HuH-7.5 (cell line): Measurements from ENCODE around the gene HCN4.
A peak's percentile ranks its signal among the peaks of the same experiment; 100 is the strongest.

Experiments
- DNase-seq: peaks from one replicate; pipeline ENCODE4 v3.0.0; 2011; ENCODE audit warnings: low spot score

The HCN4 gene

GRCh38 chr15:73380661-73381060, 11.9 kb upstream of the HCN4 start:
- DNase-seq = no peak

GRCh38 chr15:73378089-73378488, 9.3 kb upstream of the HCN4 start:
- no peak for DNase-seq

- no peak for DNase-seq
Measured at GRCh38 chr15:73375755-73376305, 7.1 kb upstream of the HCN4 start.

GRCh38 chr15:73375012-73375411, 6.3 kb upstream of the HCN4 start:
- no peak for DNase-seq

- DNase-seq = no peak
Measured at GRCh38 chr15:73374604-73375003, 5.8 kb upstream of the HCN4 start.

- DNase-seq = no peak
Measured at GRCh38 chr15:73373221-73373620, 4.5 kb upstream of the HCN4 start.

GRCh38 chr15:73371812-73372211, 3.1 kb upstream of the HCN4 start:
- DNase-seq = no peak

GRCh38 chr15:73370151-73370550, 1.4 kb upstream of the HCN4 start:
- DNase-seq = no peak

GRCh38 chr15:73369154-73369694, 466 bp upstream of the HCN4 start:
- DNase-seq = no peak

DNA sequence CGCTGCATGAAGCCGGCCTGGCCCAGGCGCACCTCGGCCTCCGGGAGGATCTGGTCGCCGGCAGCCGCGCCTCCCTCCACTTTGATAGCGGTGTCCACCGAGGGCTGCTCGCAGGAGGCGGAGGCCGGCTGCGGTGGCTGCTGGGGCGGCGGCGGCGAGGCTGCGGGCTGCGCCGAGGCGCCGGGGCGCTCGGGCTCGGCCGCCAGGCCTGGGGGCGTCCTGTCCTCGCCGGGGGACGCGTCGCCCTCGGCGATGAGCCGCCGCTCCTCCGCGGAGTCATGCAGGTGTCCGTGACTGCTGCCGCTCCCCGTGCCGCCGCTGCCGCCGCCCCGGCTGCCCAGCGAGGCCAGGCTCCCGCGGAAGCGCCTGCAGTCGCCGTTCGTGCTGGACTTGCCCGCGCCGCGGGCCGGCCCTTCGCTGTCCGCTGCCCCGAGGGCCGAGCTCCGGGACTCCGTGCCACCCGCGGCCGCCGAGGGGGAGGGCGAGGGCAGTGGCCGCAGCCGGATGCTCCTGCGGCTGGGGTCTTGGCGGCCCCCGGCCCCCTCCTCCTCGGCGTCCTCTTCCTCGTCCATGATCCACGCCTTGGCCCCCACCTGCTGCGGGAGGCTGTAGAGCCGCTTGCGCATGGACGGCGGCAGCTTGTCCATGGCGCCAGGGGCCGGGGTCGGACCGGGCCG, 996 bp downstream of the HCN4 start:
- peak; percentile 71 for DNase-seq

DNA sequence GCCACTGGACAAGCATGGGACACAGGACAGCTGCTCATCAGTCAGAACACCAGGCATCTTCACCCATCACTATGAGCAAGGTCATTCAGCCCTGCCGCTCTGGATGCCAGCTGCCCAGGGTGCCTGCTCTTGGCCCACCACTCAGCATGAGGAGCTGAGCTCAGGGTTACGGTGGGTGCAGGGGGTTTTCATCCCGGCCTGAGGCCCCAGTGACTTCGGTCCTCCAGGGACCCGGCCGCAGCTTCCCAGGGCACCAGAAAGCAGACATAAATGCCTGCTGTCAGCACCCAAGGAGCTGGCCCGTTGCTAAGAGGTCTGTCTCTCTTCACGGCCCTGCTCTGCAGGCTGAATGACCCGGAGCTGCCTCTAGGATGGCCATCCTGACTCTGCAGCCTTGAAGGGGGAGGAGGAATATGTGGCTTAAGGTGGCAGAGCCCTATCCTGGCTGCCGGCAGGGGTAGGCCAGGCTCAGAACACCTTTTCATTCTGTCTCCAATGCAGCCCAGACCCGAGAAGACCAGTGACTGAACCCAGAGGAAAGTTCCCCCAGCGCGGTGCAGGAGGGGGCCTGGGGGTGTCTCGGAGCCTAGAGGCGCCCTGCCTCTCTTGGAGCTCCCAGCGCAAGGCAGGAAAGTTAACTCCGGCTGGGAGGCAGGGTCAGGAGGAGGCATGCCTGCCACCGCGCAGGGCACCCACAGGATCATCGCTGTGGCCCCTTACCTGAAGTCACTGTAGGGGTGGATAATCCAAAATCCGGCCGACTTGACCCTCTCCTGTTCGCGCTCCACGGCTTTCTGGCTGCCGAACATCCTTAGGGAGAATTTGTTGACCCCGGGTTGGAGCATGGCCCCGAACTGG, 1.8 kb downstream of the HCN4 start:
- peak; percentile 84 for DNase-seq

DNA sequence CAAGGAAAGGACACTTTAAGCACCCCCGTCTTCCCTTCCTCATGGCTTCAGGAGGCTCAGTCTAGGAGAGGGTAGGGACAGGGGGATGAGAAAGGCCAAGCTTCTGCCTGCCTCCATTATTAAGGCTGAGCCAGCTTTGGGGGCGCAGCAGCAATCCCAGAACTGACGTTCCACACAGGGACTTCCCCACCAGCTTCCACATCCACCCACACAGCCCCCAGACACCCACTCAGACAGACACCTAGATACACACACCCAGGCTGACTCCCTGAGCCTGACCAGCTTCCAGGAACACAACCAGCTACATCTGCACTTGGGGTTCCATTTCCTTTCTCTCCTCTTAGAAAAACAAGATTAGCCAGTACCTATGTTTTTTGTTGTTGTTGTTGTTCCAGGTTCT, 4.7 kb downstream of the HCN4 start:
- DNase-seq = no peak

DNA sequence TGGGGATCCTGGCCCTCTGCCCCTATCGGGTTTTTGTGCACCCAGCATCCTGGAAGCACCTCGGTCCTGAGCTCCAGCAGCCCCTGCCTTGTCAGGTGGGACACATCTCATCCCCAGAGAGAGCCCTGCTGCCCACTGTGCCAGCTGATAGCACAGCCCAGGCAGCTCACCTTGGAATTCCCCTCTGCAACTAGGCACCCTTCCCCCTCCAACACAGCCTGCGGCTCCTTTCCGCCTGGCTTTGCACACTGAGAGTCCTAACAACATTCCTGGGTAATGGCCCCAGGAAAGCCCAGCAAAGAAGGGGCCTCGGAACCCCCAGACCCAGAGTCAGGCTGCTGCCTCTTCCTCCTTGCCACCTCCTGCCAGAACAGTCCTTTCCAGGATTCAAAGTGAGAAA, 5.9 kb downstream of the HCN4 start:
- no peak for DNase-seq

DNA sequence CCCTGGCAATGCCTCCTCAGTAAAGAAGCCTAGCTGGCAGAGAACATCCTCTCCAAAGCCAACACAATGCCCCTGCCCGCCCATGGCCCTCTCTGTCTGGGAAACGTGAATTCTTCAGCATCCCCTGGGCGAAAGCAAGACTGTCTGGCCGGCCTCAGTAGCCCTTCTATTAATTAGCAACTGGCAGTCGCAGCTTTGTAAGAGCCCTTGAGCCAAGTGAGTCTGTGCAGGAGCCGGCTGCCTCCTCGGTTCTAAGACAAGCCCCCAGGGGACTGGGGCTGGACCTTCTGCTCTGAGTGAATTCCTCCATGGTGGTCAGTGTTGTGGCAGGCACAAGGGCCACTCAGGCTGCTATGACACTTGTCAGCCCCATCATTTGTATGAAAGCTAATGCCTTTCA, 7.4 kb downstream of the HCN4 start:
- DNase-seq = no peak

GRCh38 chr15:73359651-73360050, 9.1 kb downstream of the HCN4 start:
- no peak for DNase-seq

GRCh38 chr15:73357999-73358665, 10.6 kb downstream of the HCN4 start:
- DNase-seq = peak; percentile 96

DNA sequence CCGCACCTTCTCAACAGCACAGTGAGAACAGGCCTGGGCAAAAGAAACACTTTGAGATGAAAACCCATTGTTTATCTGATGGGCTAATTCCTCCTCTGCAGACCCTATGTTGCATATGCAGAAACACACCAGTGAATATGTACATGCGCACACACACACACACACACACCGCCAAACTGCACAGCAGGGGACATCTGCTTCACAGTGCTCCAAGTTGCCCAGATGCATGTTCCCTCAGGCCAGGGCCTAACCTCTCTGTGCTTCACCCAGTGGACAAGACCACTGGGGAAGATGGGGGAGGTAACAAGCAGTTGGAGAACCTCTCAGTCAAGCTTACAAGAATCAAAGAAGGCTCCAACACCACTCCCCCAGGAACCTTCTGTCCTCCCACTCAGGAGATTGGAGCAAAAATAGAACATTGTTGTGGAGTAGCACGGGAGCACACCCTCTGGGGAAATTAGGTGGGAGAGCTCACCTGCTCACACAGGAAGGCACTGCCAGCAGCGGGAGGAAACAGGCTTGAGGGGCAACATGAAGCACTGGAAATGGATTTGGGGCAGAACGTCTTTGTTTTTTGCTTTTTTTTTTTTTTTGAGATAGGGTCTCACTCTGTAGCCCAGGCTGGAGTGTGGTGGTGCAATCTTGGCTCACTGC, 13.0 kb downstream of the HCN4 start:
- DNase-seq = no peak

- DNase-seq = no peak
Measured at GRCh38 chr15:73354241-73354640, 14.5 kb downstream of the HCN4 start.

GRCh38 chr15:73353734-73354133, 15.0 kb downstream of the HCN4 start:
- DNase-seq = no peak

DNA sequence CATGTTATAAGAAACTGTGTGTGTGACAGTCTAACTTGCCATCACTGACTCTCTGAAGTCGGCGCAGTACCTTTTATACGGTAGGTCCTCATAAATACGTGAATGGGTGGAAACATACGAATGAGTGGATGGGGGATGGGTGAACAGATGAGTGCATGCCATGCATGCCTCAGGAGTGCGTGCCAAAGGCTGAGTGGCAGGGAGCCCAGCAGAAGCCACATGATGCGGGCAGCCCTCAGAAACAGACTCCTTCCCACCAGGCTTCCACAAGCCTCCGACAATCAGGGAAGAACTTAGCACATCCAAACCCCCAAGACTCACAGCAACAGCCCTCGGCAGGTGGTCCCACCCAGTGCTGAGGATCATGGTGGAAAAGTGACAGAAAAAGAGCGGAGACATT, 16.7 kb downstream of the HCN4 start:
- no peak for DNase-seq

DNA sequence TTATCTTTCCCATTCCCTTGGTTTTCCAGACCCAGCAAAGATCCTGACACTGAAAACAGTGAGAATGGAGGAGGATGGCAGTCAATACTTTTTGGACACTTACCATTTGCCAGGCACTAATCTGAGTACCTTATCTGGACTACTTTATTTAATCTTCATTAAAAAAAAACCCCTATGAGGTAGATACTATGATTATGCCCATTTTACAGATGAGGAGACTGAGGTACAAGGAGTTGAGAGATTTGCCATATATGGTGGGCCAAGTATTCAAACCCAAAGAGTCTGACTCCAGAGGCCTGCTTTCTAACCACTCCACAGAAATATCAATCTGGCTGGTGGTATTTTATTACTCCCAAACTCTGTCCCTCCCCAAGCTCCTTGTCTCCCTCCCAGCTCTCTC, 19.6 kb downstream of the HCN4 start:
- DNase-seq = no peak

DNA sequence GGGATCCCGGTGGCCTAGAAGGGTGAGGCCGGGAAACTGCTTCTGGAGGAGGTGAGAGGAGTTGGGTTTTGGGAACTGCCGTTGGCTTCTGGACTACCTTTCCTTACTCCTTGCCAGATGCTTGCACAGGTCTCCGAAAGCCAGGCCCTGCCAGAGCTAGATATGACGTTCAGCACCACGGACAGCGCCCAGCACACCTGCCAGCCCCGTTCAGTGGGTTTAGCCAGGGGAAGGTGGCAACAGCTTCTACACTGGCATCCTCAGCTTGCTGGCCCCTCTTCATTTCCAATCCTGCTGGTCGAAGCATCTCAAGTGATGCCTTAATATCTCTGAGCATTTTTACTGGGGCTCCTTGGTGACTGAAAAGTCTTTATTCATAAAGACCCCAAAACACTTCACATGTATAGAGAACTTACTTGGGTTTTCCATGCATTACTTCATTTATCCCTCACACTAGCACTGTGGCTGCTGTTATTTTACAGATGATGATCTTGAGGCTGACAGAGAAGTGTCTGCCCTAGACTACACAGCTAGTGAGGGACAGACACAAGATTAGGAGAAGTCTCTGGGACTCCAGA, 21.9 kb downstream of the HCN4 start:
- DNase-seq = peak; percentile 90
